ENCODE data around the gene OPN1SW.

Gene OPN1SW

DNA sequence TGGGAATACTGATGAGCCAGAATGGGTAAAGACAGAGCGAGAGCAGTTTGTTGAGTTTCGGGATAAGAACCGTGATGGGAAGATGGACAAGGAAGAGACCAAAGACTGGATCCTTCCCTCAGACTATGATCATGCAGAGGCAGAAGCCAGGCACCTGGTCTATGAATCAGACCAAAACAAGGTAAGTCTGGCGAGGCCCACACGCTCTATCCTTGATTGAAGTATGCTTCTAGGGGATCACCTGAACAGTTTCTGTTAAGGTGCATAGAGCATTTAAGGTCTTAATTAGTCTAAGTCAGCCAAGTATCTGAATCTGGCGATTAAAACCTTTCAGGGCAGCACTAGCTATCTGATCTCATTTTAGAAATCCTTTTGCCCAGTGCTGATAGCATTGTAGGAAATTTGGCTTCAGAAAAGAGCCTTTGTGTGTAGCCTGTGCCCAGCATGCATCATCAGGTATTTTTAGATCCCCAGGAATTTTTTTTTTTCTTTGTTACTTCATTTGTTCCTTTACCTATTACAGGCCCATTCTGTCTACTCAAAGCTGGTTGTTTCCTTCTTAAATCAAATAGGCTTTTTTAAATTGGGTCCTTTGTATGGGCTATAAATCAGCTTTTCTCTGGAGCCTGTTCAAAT lies 8.0 kb downstream of the OPN1SW start:
- DNase-seq: no peak
- no peaks in the 10 kb centered on the region for H3K4me1 ChIP-seq (ENCODE audit: control insufficient read depth, insufficient read depth, low read length, poor library complexity, severe bottlenecking)
- no peaks in the 10 kb centered on the region for H3K9me3 ChIP-seq (ENCODE audit: control insufficient read depth, low read length)
- H3K27ac ChIP-seq (ENCODE audit: insufficient read depth, low read length, poor library complexity, severe bottlenecking): no peak overlapping the region
- peaks cover 41% of the 10 kb centered on the region for H3K36me3 ChIP-seq (ENCODE audit: control insufficient read depth, insufficient read depth, low read length)
- H3K27me3 ChIP-seq (replicated peaks; ENCODE audit: control insufficient read depth, insufficient read depth, low read length, poor library complexity, severe bottlenecking): no peaks in the 10 kb centered on the region
- no peak overlapping the region for H3K4me3 ChIP-seq (ENCODE audit: insufficient read depth, low read depth, low read length, poor library complexity, severe bottlenecking)

- Histone ChIP-seq H3K27ac (ENCODE audit: insufficient read depth, low read length, poor library complexity, severe bottlenecking) (no peak overlapping the region), H3K36me3 (ENCODE audit: control insufficient read depth, insufficient read depth, low read length) (peaks cover 46% of the 10 kb centered on the region), H3K4me1 (ENCODE audit: control insufficient read depth, insufficient read depth, low read length, poor library complexity, severe bottlenecking) (no peaks in the 10 kb centered on the region), H3K4me3 (ENCODE audit: insufficient read depth, low read depth, low read length, poor library complexity, severe bottlenecking) (no peak overlapping the region), H3K9me3 (ENCODE audit: control insufficient read depth, low read length) (no peaks in the 10 kb centered on the region), H3K27me3 (replicated peaks; ENCODE audit: control insufficient read depth, insufficient read depth, low read length, poor library complexity, severe bottlenecking) (no peaks in the 10 kb centered on the region)
- DNase-seq: no peak
These were observed 12.1 kb downstream of the OPN1SW start for GRCh38 chr7:128763541-128763940.

DNA sequence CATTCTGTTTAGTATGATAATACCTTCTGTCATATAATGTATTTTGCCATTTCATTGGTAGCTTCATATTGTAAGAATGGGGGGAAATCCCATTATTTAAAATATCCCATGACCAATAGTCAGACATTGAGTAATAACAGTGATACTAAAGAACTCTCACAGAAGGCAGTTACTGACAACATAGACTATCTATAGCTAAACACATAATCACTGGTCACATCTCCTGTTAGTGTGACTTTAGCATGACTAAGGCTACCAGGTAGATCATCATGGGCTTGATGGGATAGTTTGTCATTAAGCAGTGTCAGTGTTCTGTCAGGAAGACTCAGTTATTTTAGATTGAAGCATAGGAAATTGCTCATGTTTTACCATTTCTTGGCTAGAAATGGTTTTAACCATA lies 16.4 kb downstream of the OPN1SW start:
- Histone ChIP-seq H3K27ac (ENCODE audit: insufficient read depth, low read length, poor library complexity, severe bottlenecking) (no peak overlapping the region), H3K9me3 (ENCODE audit: control insufficient read depth, low read length) (no peaks in the 10 kb centered on the region), H3K36me3 (ENCODE audit: control insufficient read depth, insufficient read depth, low read length) (peaks cover 34% of the 10 kb centered on the region), H3K4me3 (ENCODE audit: insufficient read depth, low read depth, low read length, poor library complexity, severe bottlenecking) (no peak overlapping the region), H3K4me1 (ENCODE audit: control insufficient read depth, insufficient read depth, low read length, poor library complexity, severe bottlenecking) (no peaks in the 10 kb centered on the region), H3K27me3 (replicated peaks; ENCODE audit: control insufficient read depth, insufficient read depth, low read length, poor library complexity, severe bottlenecking) (no peaks in the 10 kb centered on the region)
- DNase-seq: no peak

DNA sequence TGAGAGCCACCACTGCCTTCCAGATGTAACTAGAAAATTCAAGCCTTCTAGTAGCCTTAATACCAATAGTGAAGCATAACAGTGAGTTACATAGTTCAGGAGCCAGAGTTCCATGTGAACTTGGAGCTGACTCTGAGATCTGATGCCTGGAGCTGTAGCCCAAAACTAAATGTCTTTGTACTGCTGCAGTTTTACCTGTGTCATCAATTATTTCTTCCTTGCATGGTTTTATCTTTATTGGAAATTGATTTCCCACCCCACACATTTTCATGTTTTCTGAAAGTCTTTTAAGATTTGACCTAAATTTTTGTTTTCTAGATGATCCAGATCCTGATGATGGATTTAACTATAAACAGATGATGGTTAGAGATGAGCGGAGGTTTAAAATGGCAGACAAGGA lies 17.0 kb downstream of the OPN1SW start:
- no peak overlapping the region for H3K27ac ChIP-seq (ENCODE audit: insufficient read depth, low read length, poor library complexity, severe bottlenecking)
- peaks cover 36% of the 10 kb centered on the region for H3K36me3 ChIP-seq (ENCODE audit: control insufficient read depth, insufficient read depth, low read length)
- no peak overlapping the region for H3K4me3 ChIP-seq (ENCODE audit: insufficient read depth, low read depth, low read length, poor library complexity, severe bottlenecking)
- no peaks in the 10 kb centered on the region for H3K9me3 ChIP-seq (ENCODE audit: control insufficient read depth, low read length)
- DNase-seq: no peak
- no peaks in the 10 kb centered on the region for H3K4me1 ChIP-seq (ENCODE audit: control insufficient read depth, insufficient read depth, low read length, poor library complexity, severe bottlenecking)
- H3K27me3 ChIP-seq (replicated peaks; ENCODE audit: control insufficient read depth, insufficient read depth, low read length, poor library complexity, severe bottlenecking): no peaks in the 10 kb centered on the region

GRCh38 chr7:128757203-128757602 lies 18.4 kb downstream of the OPN1SW start:
- peaks cover 35% of the 10 kb centered on the region for H3K36me3 ChIP-seq (ENCODE audit: control insufficient read depth, insufficient read depth, low read length)

DNA sequence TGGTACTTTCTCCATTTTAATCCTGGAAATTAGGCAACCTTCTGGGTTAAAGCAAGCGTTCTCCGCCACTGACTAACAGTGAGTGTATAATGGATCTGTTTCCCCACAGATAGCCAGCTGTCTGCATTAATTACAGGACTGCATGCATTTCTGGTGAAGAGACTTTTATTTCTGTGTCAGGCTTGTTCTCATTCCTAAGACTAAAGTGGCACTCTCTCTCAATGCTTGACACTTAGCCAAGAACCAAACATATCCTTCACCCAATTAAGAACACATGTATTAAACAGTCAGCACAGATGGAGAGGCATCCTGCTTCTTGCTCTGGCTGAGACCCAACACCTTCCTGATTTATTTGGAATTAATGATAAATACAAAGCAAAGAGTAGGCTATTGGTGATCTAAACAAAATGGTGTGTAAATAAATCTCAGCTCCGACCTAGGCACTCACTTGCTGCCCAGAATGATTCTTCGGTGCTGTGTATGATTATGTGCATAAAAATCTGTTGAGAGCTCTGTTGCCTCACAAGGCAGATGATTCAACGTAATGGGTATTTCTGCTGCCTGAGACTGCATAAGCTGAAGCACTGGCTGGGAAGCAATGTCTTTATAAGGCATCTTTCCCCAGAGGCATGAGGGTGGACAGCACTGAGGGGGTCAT lies 19.6 kb downstream of the OPN1SW start:
- H3K4me1 ChIP-seq (ENCODE audit: control insufficient read depth, insufficient read depth, low read length, poor library complexity, severe bottlenecking): no peaks in the 10 kb centered on the region
- H3K9me3 ChIP-seq (ENCODE audit: control insufficient read depth, low read length): no peaks in the 10 kb centered on the region
- peaks cover 28% of the 10 kb centered on the region for H3K36me3 ChIP-seq (ENCODE audit: control insufficient read depth, insufficient read depth, low read length)
- H3K27ac ChIP-seq (ENCODE audit: insufficient read depth, low read length, poor library complexity, severe bottlenecking): no peak overlapping the region
- no peak overlapping the region for H3K4me3 ChIP-seq (ENCODE audit: insufficient read depth, low read depth, low read length, poor library complexity, severe bottlenecking)
- H3K27me3 ChIP-seq (replicated peaks; ENCODE audit: control insufficient read depth, insufficient read depth, low read length, poor library complexity, severe bottlenecking): no peaks in the 10 kb centered on the region
- no peak for DNase-seq

More at GRCh38 chr7:128757203-128757602, 18.4 kb downstream of the OPN1SW start:
- DNase-seq: no peak
- no peaks in the 10 kb centered on the region for H3K27me3 ChIP-seq (replicated peaks; ENCODE audit: control insufficient read depth, insufficient read depth, low read length, poor library complexity, severe bottlenecking)
- H3K9me3 ChIP-seq (ENCODE audit: control insufficient read depth, low read length): no peaks in the 10 kb centered on the region
- H3K4me1 ChIP-seq (ENCODE audit: control insufficient read depth, insufficient read depth, low read length, poor library complexity, severe bottlenecking): no peaks in the 10 kb centered on the region
- H3K4me3 ChIP-seq (ENCODE audit: insufficient read depth, low read depth, low read length, poor library complexity, severe bottlenecking): no peak overlapping the region
- no peak overlapping the region for H3K27ac ChIP-seq (ENCODE audit: insufficient read depth, low read length, poor library complexity, severe bottlenecking)

DNA sequence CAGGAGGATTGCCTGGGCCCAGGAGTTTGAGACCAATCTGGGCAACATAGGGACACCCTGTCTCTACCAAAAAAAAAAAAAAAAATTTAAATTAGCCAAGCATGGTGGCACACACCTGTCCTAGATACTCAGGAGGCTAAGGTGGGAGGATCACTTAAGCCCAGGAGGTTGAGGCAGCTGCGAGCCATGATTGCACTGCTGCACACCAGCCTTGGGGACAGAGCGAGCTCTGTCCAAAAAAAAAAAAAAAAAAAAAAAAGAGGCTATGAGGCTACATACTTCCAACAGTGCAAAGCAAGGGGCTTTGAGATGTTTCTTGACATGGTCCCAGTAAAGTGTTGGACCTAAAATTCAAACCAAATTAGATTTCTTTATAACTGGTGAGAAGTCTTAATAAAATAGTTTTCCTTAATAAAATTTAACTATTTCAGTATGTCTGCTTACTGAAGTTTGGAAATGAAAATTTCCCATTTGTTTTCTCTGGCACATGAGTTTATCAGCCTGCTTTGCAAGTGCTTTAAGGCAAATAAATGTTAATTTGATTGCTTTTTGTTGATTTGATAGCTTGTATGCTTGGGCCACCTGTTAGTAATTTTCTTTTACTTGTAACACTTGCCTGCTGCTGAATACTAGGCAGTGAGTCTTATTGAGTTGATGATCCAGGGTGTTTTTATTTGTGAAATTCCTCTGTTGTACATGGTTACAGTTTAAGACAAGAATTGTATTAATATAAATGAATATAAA lies 20.3 kb downstream of the OPN1SW start:
- Histone ChIP-seq H3K27me3 (replicated peaks; ENCODE audit: control insufficient read depth, insufficient read depth, low read length, poor library complexity, severe bottlenecking) (no peaks in the 10 kb centered on the region), H3K4me3 (ENCODE audit: insufficient read depth, low read depth, low read length, poor library complexity, severe bottlenecking) (no peak overlapping the region), H3K9me3 (ENCODE audit: control insufficient read depth, low read length) (no peaks in the 10 kb centered on the region), H3K27ac (ENCODE audit: insufficient read depth, low read length, poor library complexity, severe bottlenecking) (no peak overlapping the region), H3K36me3 (ENCODE audit: control insufficient read depth, insufficient read depth, low read length) (peaks cover 33% of the 10 kb centered on the region), H3K4me1 (ENCODE audit: control insufficient read depth, insufficient read depth, low read length, poor library complexity, severe bottlenecking) (no peaks in the 10 kb centered on the region)
- DNase-seq: no peak

- Histone ChIP-seq H3K36me3 (ENCODE audit: control insufficient read depth, insufficient read depth, low read length) (peaks cover 39% of the 10 kb centered on the region), H3K27ac (ENCODE audit: insufficient read depth, low read length, poor library complexity, severe bottlenecking) (no peak overlapping the region), H3K9me3 (ENCODE audit: control insufficient read depth, low read length) (no peaks in the 10 kb centered on the region), H3K4me1 (ENCODE audit: control insufficient read depth, insufficient read depth, low read length, poor library complexity, severe bottlenecking) (no peaks in the 10 kb centered on the region), H3K4me3 (ENCODE audit: insufficient read depth, low read depth, low read length, poor library complexity, severe bottlenecking) (no peak overlapping the region), H3K27me3 (replicated peaks; ENCODE audit: control insufficient read depth, insufficient read depth, low read length, poor library complexity, severe bottlenecking) (no peaks in the 10 kb centered on the region)
- DNase-seq: no peak
These were observed 23.3 kb downstream of the OPN1SW start for GRCh38 chr7:128752251-128752650.

GRCh38 chr7:128747327-128748079 lies 28.1 kb downstream of the OPN1SW start:
- Histone ChIP-seq H3K9me3 (ENCODE audit: control insufficient read depth, low read length) (no peaks in the 10 kb centered on the region), H3K4me1 (ENCODE audit: control insufficient read depth, insufficient read depth, low read length, poor library complexity, severe bottlenecking) (no peaks in the 10 kb centered on the region), H3K27ac (ENCODE audit: insufficient read depth, low read length, poor library complexity, severe bottlenecking) (no peak overlapping the region), H3K4me3 (ENCODE audit: insufficient read depth, low read depth, low read length, poor library complexity, severe bottlenecking) (no peak overlapping the region), H3K36me3 (ENCODE audit: control insufficient read depth, insufficient read depth, low read length) (peaks cover 32% of the 10 kb centered on the region), H3K27me3 (replicated peaks; ENCODE audit: control insufficient read depth, insufficient read depth, low read length, poor library complexity, severe bottlenecking) (no peaks in the 10 kb centered on the region)
- DNase-seq: no peak

Data from effector memory CD4-positive, alpha-beta T cell (primary cell).